ENCODE results near the gene ART1. TPM values are rescaled to one million over a fixed set of nuclear protein-coding genes. Genes with fewer than 3 reads are reported as not detected.

The ART1 gene
- total and polyA plus RNA-seq, 2 donors (not counting 3 experiments of a cell fraction or from before 2014, with no cell fraction given): not detected

GRCh38 chr11:3635641-3636375 is 9.1 kb upstream of the ART1 start:
- H3K9me3 ChIP-seq (replicated peaks; ENCODE audit: control insufficient read depth, insufficient read depth, low read length): no peaks in the 10 kb centered on the region
- DNase-seq (ENCODE audit: low read depth, low spot score) (no peak), FAIRE-seq (no peak)
- H3K9me1 ChIP-seq (replicated peaks; ENCODE audit: control insufficient read depth, extremely low read depth, insufficient read depth, low read length): no peaks in the 10 kb centered on the region
- dilution Hi-C loops (cut with MboI; ENCODE audit: extremely low pct_ligation_motif_present, low sequenced_read_pairs) (no loop called here), intact Hi-C loops (cut with micrococcal nuclease) (no loop called here)
- POLR2A ChIA-PET: no interaction called here
- H3K27ac ChIP-seq (ENCODE audit: insufficient read depth, low read depth, low read length): no peak overlapping the region
- H4K20me1 ChIP-seq (replicated peaks; ENCODE audit: control insufficient read depth, extremely low read depth, insufficient read depth, low read length): no peaks in the 10 kb centered on the region
- H3K79me2 ChIP-seq (ENCODE audit: control insufficient read depth, insufficient read depth, low read length): no peaks in the 10 kb centered on the region
- H3K4me3 ChIP-seq (replicated peaks in 1 of 3; ENCODE audit: insufficient read depth in 1 of 3, low read depth in 1 of 3, low read length in 3 of 3): no peak overlapping the region
- CTCF ChIA-PET: no interaction called here
- no peaks in the 10 kb centered on the region for H3K27me3 ChIP-seq (ENCODE audit: control insufficient read depth in 2 of 2, insufficient read depth in 2 of 2, low read length in 2 of 2)
- H2AFZ ChIP-seq (ENCODE audit: low read depth, low read length): no peak overlapping the region
- no TSS peak for BruUV-seq (replicated peaks)
- no peaks in the 10 kb centered on the region for H3K36me3 ChIP-seq (ENCODE audit: control insufficient read depth in 2 of 2, extremely low read depth in 1 of 2, insufficient read depth in 2 of 2, low read length in 2 of 2)
- no peak overlapping the region for H3K9ac ChIP-seq (replicated peaks; ENCODE audit: extremely low read depth, insufficient read depth, low read length)
- TF ChIP-seq EZH2 (IDR thresholded peaks at IDR 0.05; ENCODE audit: borderline replicate concordance, low read depth, low read length, severe bottlenecking): no peak
- TF ChIP-seq, protein P1, sequence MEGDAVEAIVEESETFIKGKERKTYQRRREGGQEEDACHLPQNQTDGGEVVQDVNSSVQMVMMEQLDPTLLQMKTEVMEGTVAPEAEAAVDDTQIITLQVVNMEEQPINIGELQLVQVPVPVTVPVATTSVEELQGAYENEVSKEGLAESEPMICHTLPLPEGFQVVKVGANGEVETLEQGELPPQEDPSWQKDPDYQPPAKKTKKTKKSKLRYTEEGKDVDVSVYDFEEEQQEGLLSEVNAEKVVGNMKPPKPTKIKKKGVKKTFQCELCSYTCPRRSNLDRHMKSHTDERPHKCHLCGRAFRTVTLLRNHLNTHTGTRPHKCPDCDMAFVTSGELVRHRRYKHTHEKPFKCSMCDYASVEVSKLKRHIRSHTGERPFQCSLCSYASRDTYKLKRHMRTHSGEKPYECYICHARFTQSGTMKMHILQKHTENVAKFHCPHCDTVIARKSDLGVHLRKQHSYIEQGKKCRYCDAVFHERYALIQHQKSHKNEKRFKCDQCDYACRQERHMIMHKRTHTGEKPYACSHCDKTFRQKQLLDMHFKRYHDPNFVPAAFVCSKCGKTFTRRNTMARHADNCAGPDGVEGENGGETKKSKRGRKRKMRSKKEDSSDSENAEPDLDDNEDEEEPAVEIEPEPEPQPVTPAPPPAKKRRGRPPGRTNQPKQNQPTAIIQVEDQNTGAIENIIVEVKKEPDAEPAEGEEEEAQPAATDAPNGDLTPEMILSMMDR (IDR thresholded peaks at IDR 0.05; ENCODE audit: extremely low read depth in 1 of 2, insufficient read depth in 1 of 2, low read depth in 1 of 2, low read length in 2 of 2): no peak
- TF ChIP-seq POLR2AphosphoS5 (IDR thresholded peaks at IDR 0.05; ENCODE audit: insufficient read depth, low read depth, low read length): no peak
- TF ChIP-seq GATA2 (IDR thresholded peaks at IDR 0.05; ENCODE audit: insufficient read depth, insufficient read length, low read depth, low read length): no peak
- no peak for TF ChIP-seq JUN (IDR thresholded peaks at IDR 0.05; ENCODE audit: borderline replicate concordance, insufficient read depth, insufficient read length, low read depth)
- no peak for TF ChIP-seq FOS (IDR thresholded peaks at IDR 0.05; ENCODE audit: borderline replicate concordance, insufficient read depth, low read length)
- TF ChIP-seq MAX (IDR thresholded peaks at IDR 0.05; ENCODE audit: insufficient read depth, insufficient read length): no peak
- TF ChIP-seq MYC (IDR thresholded peaks at IDR 0.05; ENCODE audit: low read depth, low read length): no peak
- no peak for TF ChIP-seq POLR2A (IDR thresholded peaks at IDR 0.05; ENCODE audit: low read depth, low read length)
- no peaks in the 10 kb centered on the region for H3K4me1 ChIP-seq (ENCODE audit: control insufficient read depth, extremely low read depth, insufficient read depth, low read length)
- no peak overlapping the region for H3K4me2 ChIP-seq (ENCODE audit: insufficient read depth, low read length)

Measured in endothelial cell of umbilical vein (primary cell).